Stimulated activated naive CD4-positive, alpha-beta T cell (primary cell): Measurements from ENCODE around the gene MANF.
"Not testable (repeated sequence)": the region's sequence is repeated elsewhere in the genome, so short reads cannot be mapped to it uniquely, and the experiment has no call there.

Experiments
- DNase-seq, 6 experiments: peaks; one replicate each; lab custom pipeline; 2025; lab: John Stamatoyannopoulos, UW

Gene MANF

DNA sequence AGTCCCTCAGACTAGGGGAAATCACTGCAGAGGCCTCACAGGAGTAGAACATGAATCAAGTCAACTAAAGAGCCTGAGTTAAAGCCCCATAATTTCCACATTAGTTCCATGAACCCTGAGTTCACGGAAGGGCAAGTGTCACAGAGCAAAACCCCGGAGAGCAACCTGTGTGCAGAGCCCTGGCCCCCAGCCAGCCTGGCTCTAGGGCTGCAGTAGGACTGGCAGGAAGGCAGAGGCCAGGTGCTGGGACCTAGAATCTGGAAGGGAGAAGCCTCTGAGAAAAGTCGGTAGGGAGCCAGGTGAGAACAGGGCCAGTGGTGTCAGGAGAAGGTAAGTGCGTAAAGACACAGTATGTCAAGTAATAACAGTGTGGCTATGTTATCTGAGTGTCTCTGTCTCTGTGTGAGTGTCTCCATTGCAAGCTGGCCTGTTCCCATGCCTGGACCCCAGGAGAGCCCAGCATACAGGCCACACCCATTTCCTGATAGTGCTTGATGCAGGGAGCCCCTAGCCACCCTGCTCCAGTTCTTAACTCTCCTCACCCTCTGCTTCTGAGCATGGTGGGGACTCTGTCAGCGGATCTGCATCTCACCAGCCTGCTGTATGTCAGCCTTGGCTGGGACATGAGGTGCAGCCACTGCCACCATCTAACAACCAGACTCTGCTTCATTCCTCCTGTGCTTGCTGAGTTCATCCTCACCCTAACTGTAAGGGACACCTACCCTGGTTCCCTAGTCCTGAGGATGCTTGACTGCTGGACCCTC, 11.3 kb upstream of the MANF start:
- DNase-seq: no peak

DNA sequence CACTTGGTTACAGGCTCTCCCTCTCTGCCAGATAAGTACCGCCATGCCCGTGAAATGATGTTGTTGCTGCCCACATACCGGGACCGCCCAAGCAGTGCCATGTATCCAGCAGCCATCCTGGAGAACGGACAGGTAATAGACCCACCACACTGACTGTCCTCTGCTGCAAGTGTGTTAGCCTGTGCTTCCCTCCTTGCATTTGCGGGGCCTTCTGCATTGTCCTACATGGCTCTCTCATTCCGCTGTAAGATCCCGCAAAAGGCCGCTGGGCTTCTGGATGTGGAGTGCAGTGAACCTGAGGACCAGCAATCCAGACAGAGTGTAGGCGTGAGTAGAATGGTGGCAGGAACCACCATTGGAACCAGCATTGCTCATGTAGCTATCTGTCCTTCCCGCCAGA, 10.6 kb upstream of the MANF start:
- no peak for DNase-seq

DNA sequence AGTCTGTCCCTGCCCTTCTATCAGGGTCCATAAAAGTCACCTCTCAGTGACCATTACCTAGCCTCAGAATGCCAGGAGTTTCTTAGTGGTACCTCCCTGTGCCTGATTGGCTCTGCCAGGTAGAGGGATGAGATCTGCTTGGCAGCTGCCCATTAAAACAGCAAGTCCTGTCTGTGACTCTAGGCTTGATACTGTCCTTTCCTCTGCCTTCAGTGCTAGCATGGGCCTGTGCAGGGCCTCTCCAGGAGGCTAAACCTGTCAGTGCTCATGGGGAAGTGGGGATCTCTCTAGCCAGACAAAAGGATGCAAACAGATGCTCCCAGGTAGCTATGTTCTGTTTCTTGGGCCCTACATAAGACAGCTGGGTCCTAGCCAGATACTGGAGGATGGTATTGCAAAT, 10.0 kb upstream of the MANF start:
- no peak for DNase-seq

DNA sequence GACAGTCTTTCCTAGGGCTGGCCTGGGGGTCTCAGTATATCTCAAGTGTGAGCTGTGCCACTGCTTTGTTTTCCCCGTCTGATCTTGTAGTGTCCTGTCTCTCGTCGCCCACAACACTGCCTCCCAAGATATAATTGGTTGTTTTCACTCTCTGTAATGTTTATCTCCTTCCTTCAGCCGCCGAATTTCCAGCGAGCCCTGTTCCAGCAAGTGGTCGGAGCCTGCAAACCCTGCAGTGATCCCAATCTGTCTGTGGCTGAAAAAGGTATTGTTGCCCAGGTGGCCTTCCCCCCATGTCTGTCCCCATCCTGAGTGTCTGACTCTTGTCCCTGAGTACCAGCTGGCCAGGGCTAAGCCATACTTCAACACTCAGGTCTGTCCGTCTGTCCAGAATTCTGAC, 9.5 kb upstream of the MANF start:
- no peak for DNase-seq

DNA sequence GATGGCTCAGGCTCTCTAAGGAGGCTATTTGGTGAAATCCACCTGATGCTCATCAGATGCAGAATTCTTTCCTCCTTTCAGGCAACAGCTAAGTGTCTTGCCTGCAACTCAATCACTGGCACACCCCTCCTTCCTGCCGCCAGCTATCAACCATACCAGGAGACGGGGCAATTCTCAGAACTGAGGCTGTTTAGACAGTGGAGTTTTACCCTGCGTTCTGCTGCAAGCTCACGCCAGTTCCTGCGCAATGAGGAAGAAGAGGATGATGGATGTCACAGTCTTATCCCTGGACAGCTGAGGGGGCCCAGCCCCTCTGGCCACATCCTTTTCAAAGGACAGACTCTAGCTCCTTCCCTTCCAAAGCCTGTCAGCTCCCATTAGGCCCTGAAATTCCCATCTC, 7.0 kb upstream of the MANF start:
- no peak for DNase-seq

GRCh38 chr3:51378726-51379125, 6.4 kb upstream of the MANF start:
- DNase-seq: no peak

DNA sequence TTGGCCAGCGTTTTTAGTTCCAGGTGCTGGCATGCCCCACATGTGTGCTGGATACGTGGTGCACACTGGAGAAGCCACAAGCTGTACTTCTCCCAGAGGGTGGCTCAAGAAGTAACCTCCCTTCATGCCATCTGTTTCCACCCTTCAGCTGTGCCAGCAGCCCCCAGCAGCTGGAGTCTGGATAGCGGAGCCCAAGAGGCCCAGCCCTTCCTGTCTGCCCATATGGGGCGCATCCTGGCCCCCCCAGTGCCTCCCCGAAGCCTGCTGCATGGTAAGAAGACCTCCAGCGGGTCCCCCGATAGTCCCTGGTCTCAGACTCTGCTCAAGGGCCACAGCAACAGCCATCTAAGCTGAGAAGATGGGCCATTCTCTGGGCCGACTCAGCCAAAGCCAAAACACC, 5.8 kb upstream of the MANF start:
- no peak for DNase-seq

DNA sequence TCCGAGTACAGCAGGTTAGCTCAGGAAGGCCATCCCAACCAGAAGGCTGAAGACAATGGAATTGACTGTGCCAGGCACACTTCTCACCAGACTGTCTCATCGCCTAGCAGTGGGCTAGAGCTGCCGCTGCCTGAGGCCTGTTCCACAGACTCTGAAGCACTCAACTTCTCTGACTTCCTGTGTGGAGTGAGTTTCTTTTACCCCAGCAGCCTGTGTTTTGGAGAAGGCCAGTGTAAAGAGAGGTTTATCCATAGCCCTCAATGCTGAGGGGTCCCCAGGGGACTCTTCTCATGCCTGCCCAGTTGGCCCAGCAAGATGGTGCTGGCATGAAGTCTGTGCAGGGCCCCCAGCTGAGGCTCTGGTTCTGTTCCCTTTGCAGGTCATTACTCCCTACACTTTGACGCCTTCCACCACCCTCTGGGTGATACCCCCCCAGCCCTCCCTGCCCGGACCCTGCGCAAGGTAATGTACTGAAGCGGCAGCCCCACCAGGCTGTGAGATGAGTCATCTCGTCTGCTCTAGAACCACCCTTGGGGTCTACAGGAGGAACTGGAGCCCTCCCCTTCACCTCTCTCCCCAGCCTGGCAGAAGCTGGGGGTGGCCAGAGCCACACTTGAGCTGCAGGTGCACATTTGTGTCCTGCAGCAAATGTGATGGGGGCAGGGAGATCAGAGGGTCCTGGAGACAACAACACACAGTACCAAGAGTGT, 5.2 kb upstream of the MANF start:
- DNase-seq: no peak

- DNase-seq: no peak
Measured at GRCh38 chr3:51380601-51381332, 4.3 kb upstream of the MANF start.

DNA sequence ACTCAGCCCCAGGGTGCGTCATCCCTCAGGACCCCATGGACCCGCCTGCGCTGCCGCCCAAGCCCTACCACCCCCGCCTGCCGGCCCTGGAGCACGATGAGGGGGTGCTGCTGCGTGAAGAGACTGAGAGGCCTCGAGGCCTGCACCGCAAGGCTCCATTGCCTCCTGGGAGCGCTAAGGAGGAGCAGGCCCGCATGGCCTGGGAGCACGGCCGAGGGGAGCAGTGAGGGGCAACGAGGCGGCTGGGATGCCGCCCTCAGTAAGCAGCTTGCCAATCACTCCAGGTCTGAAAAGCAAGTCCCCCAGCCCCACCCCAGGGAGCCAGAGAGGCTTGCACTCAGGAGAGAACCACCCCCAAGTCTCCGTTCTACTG, 3.8 kb upstream of the MANF start:
- DNase-seq: no peak

- no peak for DNase-seq
Measured at GRCh38 chr3:51382076-51382745, 2.9 kb upstream of the MANF start.

DNA sequence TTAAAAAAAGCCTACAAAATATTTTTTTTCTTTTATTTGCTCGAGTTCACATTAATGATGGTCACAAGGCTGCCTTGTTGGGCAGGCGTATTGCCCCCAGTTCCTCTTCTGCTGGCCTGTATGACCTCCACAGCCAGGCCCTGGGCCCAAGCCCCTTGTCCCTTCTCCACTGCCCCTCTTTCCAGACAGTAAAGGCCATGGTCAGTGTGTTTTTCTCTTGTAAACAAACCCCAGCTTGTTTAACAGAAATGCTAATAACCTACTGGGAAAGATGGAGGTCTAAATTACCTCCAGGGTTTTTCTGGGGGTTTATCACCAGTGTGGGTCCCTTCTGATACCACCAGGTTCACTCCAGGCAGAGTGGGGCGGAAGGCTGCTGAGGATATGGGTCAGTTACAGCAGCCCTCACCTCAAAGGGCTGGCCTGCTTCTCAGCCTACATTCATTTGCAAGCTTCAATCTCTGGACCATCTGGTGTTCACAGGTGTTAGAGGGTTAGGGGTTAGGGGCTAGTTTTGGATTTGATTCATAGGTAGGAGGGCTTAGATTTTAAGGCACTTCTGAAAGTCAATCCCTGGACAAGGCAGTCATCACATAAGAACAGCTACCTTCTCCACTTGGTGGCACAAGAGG, 2.0 kb upstream of the MANF start:
- DNase-seq: no peak

DNA sequence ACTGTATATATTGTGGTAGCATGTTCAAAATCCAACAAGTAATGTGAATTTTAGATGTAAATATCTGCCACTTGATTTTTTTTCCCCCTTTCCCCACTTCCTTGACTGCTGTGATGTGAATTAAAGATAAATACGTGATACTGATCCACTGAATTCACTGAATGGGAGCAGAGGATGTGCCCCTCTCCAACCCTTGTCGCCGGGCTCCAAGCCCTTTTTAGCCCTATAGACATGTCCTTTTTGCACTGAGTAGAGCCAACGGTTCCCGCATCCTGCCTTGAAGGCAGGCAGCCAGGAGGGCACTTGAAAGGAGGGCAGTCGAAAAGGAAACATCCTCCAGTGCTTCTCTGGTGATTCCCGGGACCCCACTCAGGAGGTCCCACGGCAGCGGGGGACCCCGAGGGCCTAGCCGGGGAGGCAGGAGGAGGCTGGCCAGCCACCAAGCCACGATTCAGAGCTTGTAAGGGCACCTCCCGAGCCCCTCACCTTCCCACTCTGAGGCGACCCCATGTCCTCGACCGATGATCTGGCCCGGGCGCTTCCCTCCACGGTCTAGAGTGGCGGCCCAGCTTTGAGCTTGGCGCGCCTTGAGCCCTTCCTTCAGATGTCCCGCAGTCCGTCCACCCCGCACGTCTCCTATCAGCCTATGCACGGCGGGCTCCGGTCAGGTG, 901 bp upstream of the MANF start:
- no peak for DNase-seq

- DNase-seq: peak in 2 of 6 experiments; percentile 30 to 52
Measured at GRCh38 chr3:51385621-51386091, 565 bp downstream of the MANF start.

DNA sequence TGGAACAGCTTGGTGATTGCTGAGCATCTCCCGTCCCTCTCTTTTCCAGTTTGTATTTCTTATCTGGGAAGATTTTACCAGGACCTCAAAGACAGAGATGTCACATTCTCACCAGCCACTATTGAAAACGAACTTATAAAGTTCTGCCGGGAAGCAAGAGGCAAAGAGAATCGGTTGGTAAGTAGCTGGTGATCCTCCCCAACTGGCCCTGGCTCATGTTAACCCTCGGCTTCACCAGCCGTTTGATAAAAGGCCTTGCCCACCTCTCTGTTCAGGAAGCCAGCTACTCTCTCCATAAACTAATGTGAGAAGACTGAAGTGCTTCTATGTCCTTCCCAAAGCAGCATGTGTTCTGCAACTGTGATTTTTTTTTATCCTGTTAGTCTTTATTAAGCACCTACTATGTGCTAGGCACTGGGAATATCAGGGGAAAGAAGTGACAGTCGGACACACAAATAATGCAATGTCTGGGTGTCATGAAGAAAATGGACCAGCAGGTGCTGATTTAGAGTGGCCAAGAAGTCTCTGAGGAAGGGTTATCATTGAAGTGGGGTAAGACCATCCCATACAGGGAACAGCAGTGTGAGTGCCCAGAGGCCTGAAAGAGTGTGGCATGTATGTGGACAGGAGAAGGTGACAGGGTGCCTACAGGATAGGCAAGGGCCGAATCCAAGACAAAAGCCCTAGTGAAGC, 1.2 kb downstream of the MANF start:
- DNase-seq: no peak

GRCh38 chr3:51386852-51387229, 1.8 kb downstream of the MANF start:
- DNase-seq: no peak

DNA sequence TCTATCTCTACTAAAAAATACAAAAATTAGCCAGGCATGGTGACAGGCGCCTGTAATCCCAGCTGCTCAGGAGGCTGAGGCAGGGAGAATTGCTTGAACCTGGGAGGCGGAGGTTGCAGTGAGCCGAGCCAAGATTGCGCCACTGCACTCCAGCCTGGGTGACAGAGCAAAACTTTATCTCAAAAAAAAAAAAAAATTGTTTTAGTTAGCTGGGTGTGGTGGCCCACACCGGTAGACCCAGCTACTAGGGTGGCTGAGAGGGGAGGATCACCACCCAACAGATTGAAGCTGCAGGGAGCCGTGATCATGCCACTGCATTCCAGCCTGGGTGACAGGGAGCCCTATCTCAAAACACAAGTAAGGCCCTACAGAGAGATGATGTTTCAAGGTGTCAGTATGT, 2.2 kb downstream of the MANF start:
- DNase-seq: not testable (repeated sequence)

- DNase-seq: no peak
Measured at GRCh38 chr3:51388286-51389029, 3.4 kb downstream of the MANF start.

GRCh38 chr3:51389423-51390183, 4.5 kb downstream of the MANF start:
- peak in 5 of 6 experiments; percentile 11 to 58 (median 52) for DNase-seq
